ENCODE results near the gene ALOX12B. TPM values are rescaled to one million over a fixed set of nuclear protein-coding genes. Genes with fewer than 3 reads are reported as not detected.

Gene ALOX12B
- total and polyA plus RNA-seq, 2 donors (not counting 1 experiment from before 2014, with no cell fraction given), result 0.57 to 0.69 TPM

- peaks cover 46% of the 10 kb centered on the region for H3K27me3 Mint-ChIP-seq
- no peak overlapping the region for H3K9ac ChIP-seq (ENCODE audit: low read length)
- H3K4me1 Mint-ChIP-seq, result peaks cover 29% of the 10 kb centered on the region
- no peaks in the 10 kb centered on the region for H4K20me1 ChIP-seq (ENCODE audit: control insufficient read depth, insufficient read depth, low read length, poor library complexity, severe bottlenecking)
- H3K27ac ChIP-seq (ENCODE audit: low read length in 2 of 2), result no peak overlapping the region
- H3K9me3 ChIP-seq (ENCODE audit: control extremely low read depth in 1 of 3, control insufficient read depth in 2 of 3, insufficient read depth in 1 of 3, low read length in 2 of 3), result peaks cover 0 to 19% (median 0%) of the 10 kb centered on the region in 3 donors
- H3K36me3 ChIP-seq (replicated peaks in 1 of 2; ENCODE audit: control extremely low read depth in 1 of 2, control insufficient read depth in 1 of 2, extremely low read depth in 1 of 2, insufficient read depth in 2 of 2, low read length in 1 of 2), result no peaks in the 10 kb centered on the region
- ATAC-seq (ENCODE audit: low read depth) (no peak), DNase-seq (peak; percentile 30)
- peak overlapping the region; percentile 64 for H3K27ac Mint-ChIP-seq
- H3K4me3 ChIP-seq (ENCODE audit: control extremely low read depth in 1 of 5, extremely low read depth in 1 of 5, insufficient read depth in 1 of 5, low read depth in 2 of 5, low read length in 4 of 5), result no peak overlapping the region
- ChIA-PET CTCF (interaction anchor here (0.6 to 11.5 kb wide), 25 partner anchors 8 to 447 kb away, joined by 3 to 360 read pairs (median 6); partner anchors contain the start of genes ALOX12B, ALOXE3, CNTROB and GUCY2D), POLR2A (interaction anchor here (0.6 to 1.1 kb wide), 2 partner anchors 127 to 221 kb away, joined by 4 read pairs; partner anchors contain the start of gene SLC25A35)
- no peak for TF ChIP-seq CTCF (IDR thresholded peaks at IDR 0.05)
- no peak for TF ChIP-seq EZH2 (IDR thresholded peaks at IDR 0.05; ENCODE audit: borderline replicate concordance, insufficient read depth, low read depth, low read length, poor library complexity, severe bottlenecking)
- intact Hi-C loops (cut with micrococcal nuclease), result no loop called here
- WGBS (ENCODE audit: insufficient coverage), result 81% methylated on average over 7 of the region's 7 CpGs
- H3K27me3 ChIP-seq (replicated peaks in 1 of 4; ENCODE audit: control extremely low read depth in 1 of 4, control insufficient read depth in 3 of 4, insufficient read depth in 4 of 4, low read length in 3 of 4), result peaks cover 0 to 57% (median 39%) of the 10 kb centered on the region in 4 experiments
- H3K4me2 ChIP-seq (replicated peaks; ENCODE audit: low read depth, low read length, poor library complexity, severe bottlenecking), result no peak overlapping the region
- H3K9me3 Mint-ChIP-seq (ENCODE audit: insufficient read depth), result no peaks in the 10 kb centered on the region
- H2AFZ ChIP-seq (ENCODE audit: insufficient read depth, low read depth, low read length, poor library complexity, severe bottlenecking), result no peak overlapping the region
- peak overlapping the region; percentile 14 for H3K4me3 Mint-ChIP-seq
- no peaks in the 10 kb centered on the region for H3K79me2 ChIP-seq (ENCODE audit: control insufficient read depth, insufficient read depth, low read length)
- peaks cover 31 to 34% of the 10 kb centered on the region in 2 donors for H3K4me1 ChIP-seq (ENCODE audit: control insufficient read depth in 2 of 2, insufficient read depth in 2 of 2, low read length in 2 of 2)
Observed at GRCh38 chr17:8074554-8074953, 13.0 kb downstream of the ALOX12B start.

Data from B cell (primary cell).